ENCODE measurements around the gene STAT1.

STAT1 gene

GRCh38 chr2:190942697-190943096 is 71.3 kb downstream of the STAT1 start:
- H3K9ac ChIP-seq (ENCODE audit: low read length): no peak overlapping the region
- peaks cover 28% of the 10 kb centered on the region for H3K4me1 ChIP-seq (ENCODE audit: insufficient read depth, low read length)
- H3K36me3 ChIP-seq (ENCODE audit: insufficient read depth, low read length): no peaks in the 10 kb centered on the region
- H3K27me3 ChIP-seq (ENCODE audit: control insufficient read depth in 1 of 2, insufficient read depth in 2 of 2, low read length in 2 of 2): no peaks in the 10 kb centered on the region
- no peak overlapping the region for H3K4me3 ChIP-seq (ENCODE audit: low read depth in 1 of 2, low read length in 2 of 2)
- no peak overlapping the region for H3K27ac ChIP-seq (ENCODE audit: low read depth, low read length)
- H3K9me3 ChIP-seq (ENCODE audit: low read length): no peaks in the 10 kb centered on the region

- H3K9me3 ChIP-seq (ENCODE audit: low read length): no peaks in the 10 kb centered on the region
- peaks cover 21% of the 10 kb centered on the region for H3K4me1 ChIP-seq (ENCODE audit: insufficient read depth, low read length)
- no peak overlapping the region for H3K9ac ChIP-seq (ENCODE audit: low read length)
- no peak overlapping the region for H3K4me3 ChIP-seq (ENCODE audit: low read depth in 1 of 2, low read length in 2 of 2)
- no peaks in the 10 kb centered on the region for H3K27me3 ChIP-seq (ENCODE audit: control insufficient read depth in 1 of 2, insufficient read depth in 2 of 2, low read length in 2 of 2)
- H3K36me3 ChIP-seq (ENCODE audit: insufficient read depth, low read length): no peaks in the 10 kb centered on the region
- no peak overlapping the region for H3K27ac ChIP-seq (ENCODE audit: low read depth, low read length)
Observed at GRCh38 chr2:190941571-190941970, 72.4 kb downstream of the STAT1 start.

- Histone ChIP-seq H3K27ac (ENCODE audit: low read depth, low read length) (no peak overlapping the region), H3K36me3 (ENCODE audit: insufficient read depth, low read length) (no peaks in the 10 kb centered on the region), H3K27me3 (ENCODE audit: control insufficient read depth in 1 of 2, insufficient read depth in 2 of 2, low read length in 2 of 2) (no peaks in the 10 kb centered on the region), H3K4me1 (ENCODE audit: insufficient read depth, low read length) (peaks cover 16% of the 10 kb centered on the region), H3K9ac (ENCODE audit: low read length) (no peak overlapping the region), H3K9me3 (ENCODE audit: low read length) (no peaks in the 10 kb centered on the region), H3K4me3 (ENCODE audit: low read depth in 1 of 2, low read length in 2 of 2) (no peak overlapping the region)
Observed at GRCh38 chr2:190940454-190940853, 73.5 kb downstream of the STAT1 start.

- Histone ChIP-seq H3K9ac (ENCODE audit: low read length) (no peak overlapping the region), H3K36me3 (ENCODE audit: insufficient read depth, low read length) (no peaks in the 10 kb centered on the region), H3K27ac (ENCODE audit: low read depth, low read length) (no peak overlapping the region), H3K9me3 (ENCODE audit: low read length) (no peaks in the 10 kb centered on the region), H3K4me3 (ENCODE audit: low read depth in 1 of 2, low read length in 2 of 2) (no peak overlapping the region), H3K4me1 (ENCODE audit: insufficient read depth, low read length) (peaks cover 16% of the 10 kb centered on the region), H3K27me3 (ENCODE audit: control insufficient read depth in 1 of 2, insufficient read depth in 2 of 2, low read length in 2 of 2) (no peaks in the 10 kb centered on the region)
Observed at GRCh38 chr2:190938771-190939335, 75.1 kb downstream of the STAT1 start.

GRCh38 chr2:190935054-190935453 is 78.9 kb downstream of the STAT1 start:
- no peak overlapping the region for H3K9ac ChIP-seq (ENCODE audit: low read length)
- no peak overlapping the region for H3K27ac ChIP-seq (ENCODE audit: low read depth, low read length)
- peaks cover 6% of the 10 kb centered on the region for H3K36me3 ChIP-seq (ENCODE audit: insufficient read depth, low read length)
- no peaks in the 10 kb centered on the region for H3K27me3 ChIP-seq (ENCODE audit: control insufficient read depth in 1 of 2, insufficient read depth in 2 of 2, low read length in 2 of 2)
- H3K4me1 ChIP-seq (ENCODE audit: insufficient read depth, low read length): peaks cover 5% of the 10 kb centered on the region
- no peak overlapping the region for H3K4me3 ChIP-seq (ENCODE audit: low read depth in 1 of 2, low read length in 2 of 2)
- H3K9me3 ChIP-seq (ENCODE audit: low read length): no peaks in the 10 kb centered on the region

GRCh38 chr2:190933361-190933760 is 80.6 kb downstream of the STAT1 start:
- peaks cover 8% of the 10 kb centered on the region for H3K36me3 ChIP-seq (ENCODE audit: insufficient read depth, low read length)
- peaks cover under 1% of the 10 kb centered on the region for H3K4me1 ChIP-seq (ENCODE audit: insufficient read depth, low read length)
- no peak overlapping the region for H3K4me3 ChIP-seq (ENCODE audit: low read depth in 1 of 2, low read length in 2 of 2)
- H3K27ac ChIP-seq (ENCODE audit: low read depth, low read length): no peak overlapping the region
- H3K9me3 ChIP-seq (ENCODE audit: low read length): no peaks in the 10 kb centered on the region
- no peaks in the 10 kb centered on the region for H3K27me3 ChIP-seq (ENCODE audit: control insufficient read depth in 1 of 2, insufficient read depth in 2 of 2, low read length in 2 of 2)
- H3K9ac ChIP-seq (ENCODE audit: low read length): no peak overlapping the region

GRCh38 chr2:190932514-190932913 is 81.5 kb downstream of the STAT1 start:
- Histone ChIP-seq H3K9me3 (ENCODE audit: low read length) (no peaks in the 10 kb centered on the region), H3K9ac (ENCODE audit: low read length) (no peak overlapping the region), H3K27me3 (ENCODE audit: control insufficient read depth in 1 of 2, insufficient read depth in 2 of 2, low read length in 2 of 2) (no peaks in the 10 kb centered on the region), H3K36me3 (ENCODE audit: insufficient read depth, low read length) (peaks cover 8% of the 10 kb centered on the region), H3K4me3 (ENCODE audit: low read depth in 1 of 2, low read length in 2 of 2) (no peak overlapping the region), H3K4me1 (ENCODE audit: insufficient read depth, low read length) (no peaks in the 10 kb centered on the region), H3K27ac (ENCODE audit: low read depth, low read length) (no peak overlapping the region)

- Histone ChIP-seq H3K4me1 (ENCODE audit: insufficient read depth, low read length) (no peaks in the 10 kb centered on the region), H3K4me3 (ENCODE audit: low read depth in 1 of 2, low read length in 2 of 2) (no peak overlapping the region), H3K9me3 (ENCODE audit: low read length) (no peaks in the 10 kb centered on the region), H3K27me3 (ENCODE audit: control insufficient read depth in 1 of 2, insufficient read depth in 2 of 2, low read length in 2 of 2) (no peaks in the 10 kb centered on the region), H3K27ac (ENCODE audit: low read depth, low read length) (no peak overlapping the region), H3K36me3 (ENCODE audit: insufficient read depth, low read length) (peaks cover 11% of the 10 kb centered on the region), H3K9ac (ENCODE audit: low read length) (no peak overlapping the region)
Observed at GRCh38 chr2:190930411-190930810, 83.6 kb downstream of the STAT1 start.

- H3K9ac ChIP-seq (ENCODE audit: low read length): no peak overlapping the region
- no peaks in the 10 kb centered on the region for H3K4me1 ChIP-seq (ENCODE audit: insufficient read depth, low read length)
Observed at GRCh38 chr2:190929919-190930318, 84.1 kb downstream of the STAT1 start.

GRCh38 chr2:190927301-190927700 is 86.7 kb downstream of the STAT1 start:
- Histone ChIP-seq H3K9ac (ENCODE audit: low read length) (no peak overlapping the region), H3K36me3 (ENCODE audit: insufficient read depth, low read length) (peaks cover 34% of the 10 kb centered on the region), H3K4me3 (ENCODE audit: low read depth in 1 of 2, low read length in 2 of 2) (no peak overlapping the region), H3K27me3 (ENCODE audit: control insufficient read depth in 1 of 2, insufficient read depth in 2 of 2, low read length in 2 of 2) (no peaks in the 10 kb centered on the region), H3K27ac (ENCODE audit: low read depth, low read length) (no peak overlapping the region), H3K9me3 (ENCODE audit: low read length) (no peaks in the 10 kb centered on the region), H3K4me1 (ENCODE audit: insufficient read depth, low read length) (no peaks in the 10 kb centered on the region)

More at GRCh38 chr2:190929919-190930318, 84.1 kb downstream of the STAT1 start:
- no peaks in the 10 kb centered on the region for H3K27me3 ChIP-seq (ENCODE audit: control insufficient read depth in 1 of 2, insufficient read depth in 2 of 2, low read length in 2 of 2)
- no peaks in the 10 kb centered on the region for H3K9me3 ChIP-seq (ENCODE audit: low read length)
- no peak overlapping the region for H3K27ac ChIP-seq (ENCODE audit: low read depth, low read length)
- no peak overlapping the region for H3K4me3 ChIP-seq (ENCODE audit: low read depth in 1 of 2, low read length in 2 of 2)
- H3K36me3 ChIP-seq (ENCODE audit: insufficient read depth, low read length): peaks cover 15% of the 10 kb centered on the region

GRCh38 chr2:190922376-190922775 is 91.6 kb downstream of the STAT1 start:
- H3K36me3 ChIP-seq (ENCODE audit: insufficient read depth, low read length): peaks cover 36% of the 10 kb centered on the region
- no peaks in the 10 kb centered on the region for H3K4me1 ChIP-seq (ENCODE audit: insufficient read depth, low read length)
- H3K27ac ChIP-seq (ENCODE audit: low read depth, low read length): no peak overlapping the region
- H3K9me3 ChIP-seq (ENCODE audit: low read length): no peaks in the 10 kb centered on the region
- no peaks in the 10 kb centered on the region for H3K27me3 ChIP-seq (ENCODE audit: control insufficient read depth in 1 of 2, insufficient read depth in 2 of 2, low read length in 2 of 2)
- H3K9ac ChIP-seq (ENCODE audit: low read length): no peak overlapping the region
- H3K4me3 ChIP-seq (ENCODE audit: low read depth in 1 of 2, low read length in 2 of 2): no peak overlapping the region

- Histone ChIP-seq H3K9ac (ENCODE audit: low read length) (no peak overlapping the region), H3K36me3 (ENCODE audit: insufficient read depth, low read length) (peaks cover 38% of the 10 kb centered on the region), H3K4me3 (ENCODE audit: low read depth in 1 of 2, low read length in 2 of 2) (no peak overlapping the region), H3K27ac (ENCODE audit: low read depth, low read length) (no peak overlapping the region), H3K9me3 (ENCODE audit: low read length) (no peaks in the 10 kb centered on the region), H3K27me3 (ENCODE audit: control insufficient read depth in 1 of 2, insufficient read depth in 2 of 2, low read length in 2 of 2) (no peaks in the 10 kb centered on the region), H3K4me1 (ENCODE audit: insufficient read depth, low read length) (no peaks in the 10 kb centered on the region)
Observed at GRCh38 chr2:190920085-190920484, 93.9 kb downstream of the STAT1 start.
